ENCODE results near the gene PEAK1.

The PEAK1 gene

GRCh38 chr15:77419836-77420609 lies at the start of gene PEAK1:
Gene PEAK1 (minus strand): TSS chr15:77420104. CDS start chr15:77181926, 238,178 bp downstream.
- DNase-seq (ENCODE audit: low read depth), result peak; percentile 98

- no peak for DNase-seq (ENCODE audit: low read depth)
Measured at GRCh38 chr15:77468896-77469295, 49.0 kb upstream of the PEAK1 start.

GRCh38 chr15:77466521-77466920 lies 46.6 kb upstream of the PEAK1 start:
- no peak for DNase-seq (ENCODE audit: low read depth)

- peak; percentile 46 for DNase-seq (ENCODE audit: low read depth)
Measured at GRCh38 chr15:77464129-77464865, 44.4 kb upstream of the PEAK1 start.

- DNase-seq (ENCODE audit: low read depth), result peak; percentile 41
Measured at GRCh38 chr15:77461486-77461885, 41.6 kb upstream of the PEAK1 start.

- no peak for DNase-seq (ENCODE audit: low read depth)
Measured at GRCh38 chr15:77459031-77459430, 39.1 kb upstream of the PEAK1 start.

- DNase-seq (ENCODE audit: low read depth), result peak; percentile 63
Measured at GRCh38 chr15:77457905-77458265, 38.0 kb upstream of the PEAK1 start.

- peak; percentile 50 for DNase-seq (ENCODE audit: low read depth)
Measured at GRCh38 chr15:77457191-77457904, 37.4 kb upstream of the PEAK1 start.

GRCh38 chr15:77456746-77457145 lies 36.8 kb upstream of the PEAK1 start:
- no peak for DNase-seq (ENCODE audit: low read depth)

- peak; percentile 52 for DNase-seq (ENCODE audit: low read depth)
Measured at GRCh38 chr15:77455696-77456321, 35.9 kb upstream of the PEAK1 start.

GRCh38 chr15:77454951-77455350 lies 35.0 kb upstream of the PEAK1 start:
- no peak for DNase-seq (ENCODE audit: low read depth)

- no peak for DNase-seq (ENCODE audit: low read depth)
Measured at GRCh38 chr15:77454265-77454664, 34.4 kb upstream of the PEAK1 start.

GRCh38 chr15:77446840-77447390 lies 27.0 kb upstream of the PEAK1 start:
- no peak for DNase-seq (ENCODE audit: low read depth)

- peak; percentile 88 for DNase-seq (ENCODE audit: low read depth)
Measured at GRCh38 chr15:77440378-77440999, 20.6 kb upstream of the PEAK1 start.

- no peak for DNase-seq (ENCODE audit: low read depth)
Measured at GRCh38 chr15:77437264-77437663, 17.4 kb upstream of the PEAK1 start.

GRCh38 chr15:77436822-77437221 lies 16.9 kb upstream of the PEAK1 start:
- DNase-seq (ENCODE audit: low read depth), result no peak

GRCh38 chr15:77430652-77431051 lies 10.7 kb upstream of the PEAK1 start:
- DNase-seq (ENCODE audit: low read depth), result no peak

GRCh38 chr15:77430213-77430612 lies 10.3 kb upstream of the PEAK1 start:
- no peak for DNase-seq (ENCODE audit: low read depth)

GRCh38 chr15:77426871-77427270 lies 7.0 kb upstream of the PEAK1 start:
- DNase-seq (ENCODE audit: low read depth), result no peak

GRCh38 chr15:77426377-77426776 lies 6.5 kb upstream of the PEAK1 start:
- DNase-seq (ENCODE audit: low read depth), result no peak

- no peak for DNase-seq (ENCODE audit: low read depth)
Measured at GRCh38 chr15:77425104-77425503, 5.2 kb upstream of the PEAK1 start.

GRCh38 chr15:77421370-77421700 lies 1.4 kb upstream of the PEAK1 start:
- DNase-seq (ENCODE audit: low read depth), result peak; percentile 21

Data from ELR (cell line).